NCI-H2227 (cell line): ENCODE data around the gene RFC3.

Source experiments
- DNase-seq: peaks from one replicate; lab custom pipeline; 2025; ENCODE audit not compliant: unreplicated experiment; lab: John Stamatoyannopoulos, UW

RFC3 gene

GRCh38 chr13:33863188-33863789 is 45.3 kb downstream of the RFC3 start:
- DNase-seq = no peak

GRCh38 chr13:33865945-33866344 is 48.0 kb downstream of the RFC3 start:
- no peak for DNase-seq

GRCh38 chr13:33867472-33867871 is 49.5 kb downstream of the RFC3 start:
- no peak for DNase-seq

- DNase-seq = no peak
These were observed 50.5 kb downstream of the RFC3 start for GRCh38 chr13:33868343-33868994.

GRCh38 chr13:33869005-33869404 is 51.1 kb downstream of the RFC3 start:
- no peak for DNase-seq

GRCh38 chr13:33870046-33870668 is 52.2 kb downstream of the RFC3 start:
- DNase-seq = no peak

- no peak for DNase-seq
These were observed 53.5 kb downstream of the RFC3 start for GRCh38 chr13:33871207-33872004.

GRCh38 chr13:33872005-33872351 is 54.0 kb downstream of the RFC3 start:
- DNase-seq = no peak

- no peak for DNase-seq
These were observed 55.4 kb downstream of the RFC3 start for GRCh38 chr13:33873251-33873908.

- DNase-seq = no peak
These were observed 56.9 kb downstream of the RFC3 start for GRCh38 chr13:33874871-33875270.

GRCh38 chr13:33875618-33876401 is 57.9 kb downstream of the RFC3 start:
- DNase-seq = no peak

- no peak for DNase-seq
These were observed 58.9 kb downstream of the RFC3 start for GRCh38 chr13:33876716-33877394.

- DNase-seq = no peak
These were observed 61.2 kb downstream of the RFC3 start for GRCh38 chr13:33879118-33879517.

GRCh38 chr13:33882804-33883203 is 64.9 kb downstream of the RFC3 start:
- DNase-seq = no peak

- DNase-seq = peak; percentile 12
These were observed 66.7 kb downstream of the RFC3 start for GRCh38 chr13:33884531-33885220.
